ENCODE data around the gene TAS1R3.
A peak's percentile ranks its signal among the peaks of the same experiment; 100 is the strongest.

TAS1R3 gene

DNA sequence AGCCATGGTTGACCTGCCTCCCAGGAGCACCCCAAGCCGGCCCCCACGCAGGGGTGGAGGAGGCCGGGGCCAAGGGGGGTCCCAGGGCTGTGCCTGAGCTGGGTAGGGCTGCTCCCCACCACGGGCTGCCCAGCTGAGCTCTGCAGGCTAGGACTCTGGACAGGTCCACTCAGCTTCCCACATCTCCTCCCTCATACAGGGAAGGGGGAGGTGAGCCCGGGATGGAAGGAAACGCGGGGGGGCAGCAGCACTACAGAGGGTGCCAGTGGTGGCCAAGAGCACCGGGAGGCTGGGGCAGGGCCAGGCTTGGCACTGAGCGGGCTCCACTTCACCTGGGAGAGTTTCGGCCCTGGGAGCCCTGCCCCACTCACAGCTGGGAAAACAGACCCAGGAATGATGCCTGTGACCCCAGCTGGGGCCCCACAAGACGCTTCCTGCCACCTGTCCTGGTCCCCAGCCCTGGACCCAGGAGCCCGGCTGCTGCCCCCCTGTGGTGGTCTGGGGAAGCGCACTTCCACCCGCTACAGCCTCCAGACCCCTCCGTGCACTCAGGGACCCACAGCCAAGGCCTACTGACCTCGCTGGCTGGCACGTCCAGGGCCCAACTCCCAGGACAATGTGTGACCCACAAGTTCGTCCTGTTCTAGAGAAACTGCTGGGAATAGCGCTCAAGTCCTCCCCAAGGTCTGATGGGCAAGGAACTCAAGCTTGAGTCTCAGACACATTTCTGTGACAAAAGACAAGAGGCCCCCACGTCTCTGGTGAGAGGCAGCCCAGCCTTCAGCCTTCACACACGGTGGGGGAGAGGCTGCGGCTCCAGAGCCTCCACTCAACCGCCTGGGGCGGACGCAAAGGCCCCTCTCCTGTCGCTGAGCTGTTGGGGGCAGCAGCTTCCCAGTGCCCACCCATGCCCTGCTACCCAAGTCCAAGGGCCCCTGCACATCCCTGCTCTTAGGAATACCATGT lies 40.9 kb downstream of the TAS1R3 start:
- DNase-seq, result peak; percentile 77

GRCh38 chr1:1373051-1373814 lies 42.2 kb downstream of the TAS1R3 start:
- no peak for DNase-seq

GRCh38 chr1:1373815-1374588 lies 42.9 kb downstream of the TAS1R3 start:
- no peak for DNase-seq

- DNase-seq, result no peak
These were observed 43.5 kb downstream of the TAS1R3 start for GRCh38 chr1:1374589-1374928.

DNA sequence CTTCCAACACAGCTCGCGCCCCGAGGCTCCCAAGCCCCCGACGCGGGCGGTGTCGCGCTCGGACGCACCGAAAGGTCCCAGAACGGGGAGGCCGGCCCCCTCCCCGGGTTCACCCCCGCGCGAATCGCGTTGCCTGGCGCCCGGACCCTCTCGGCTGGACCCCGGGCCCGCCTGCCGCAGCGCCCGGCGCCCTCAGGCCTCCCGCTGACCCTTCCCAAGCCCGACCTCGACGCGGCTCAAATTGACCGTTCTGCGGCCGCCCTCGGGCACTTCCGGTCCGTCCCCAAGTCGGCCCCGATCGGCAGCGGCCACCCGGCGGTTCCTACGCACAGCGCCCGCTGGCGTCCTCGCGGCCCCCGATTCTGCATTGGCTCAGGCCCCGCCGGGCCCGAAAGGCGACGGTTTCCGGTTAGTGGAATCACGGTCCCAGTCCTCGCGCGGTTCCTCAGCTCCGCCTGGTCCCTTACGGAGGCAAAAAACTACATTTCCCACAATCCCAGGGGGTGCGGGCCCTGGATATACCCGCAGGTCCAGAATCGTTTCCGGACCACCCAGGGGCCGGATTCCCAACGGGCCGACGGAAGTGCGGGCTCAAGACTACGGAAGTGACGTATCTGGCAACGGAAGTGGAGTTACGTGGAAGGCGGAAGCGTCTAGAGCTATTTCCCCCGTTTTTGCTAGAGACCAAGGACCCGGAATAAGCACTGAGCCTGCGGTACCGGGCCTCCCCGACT lies 44.0 kb downstream of the TAS1R3 start, which contains the start of gene AURKAIP1:
AURKAIP1 (minus strand) TSS at position 279 of the 734 bp plus-strand sequence. CDS start 451 bp downstream, outside the sequence.
- DNase-seq, result peak; percentile 90

DNA sequence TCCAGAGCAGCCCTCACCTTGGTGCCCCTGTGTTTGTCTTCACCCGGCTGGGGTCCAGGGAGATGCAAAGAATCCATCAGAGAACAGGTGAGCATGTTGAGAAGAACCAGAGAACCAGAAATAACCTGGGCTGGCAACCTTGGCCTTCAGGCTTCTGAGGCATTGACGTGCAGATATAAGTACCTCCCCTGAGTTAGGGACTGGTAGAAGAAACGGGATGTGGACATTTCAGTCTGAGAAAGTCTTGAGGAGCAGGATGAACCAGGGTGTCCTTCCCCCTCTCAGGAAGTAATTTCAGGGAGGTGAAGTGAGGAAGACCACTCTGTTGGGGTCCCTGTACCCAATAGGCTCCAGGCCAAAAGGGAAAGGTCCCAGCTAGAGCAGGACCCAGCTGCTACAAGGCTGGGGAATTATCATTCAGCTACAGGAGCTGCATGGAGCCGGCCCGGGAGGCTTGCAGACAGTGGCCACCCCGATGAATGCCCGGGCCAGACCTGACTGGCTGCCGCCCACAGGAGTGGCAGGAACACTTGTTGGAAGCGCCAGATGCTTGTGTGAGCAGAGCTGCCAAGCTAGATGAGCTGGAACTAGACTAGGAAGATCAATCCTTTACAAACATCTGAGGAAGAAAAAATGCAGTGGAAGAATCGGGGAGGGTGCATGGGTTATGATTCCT lies 45.6 kb downstream of the TAS1R3 start:
- DNase-seq, result no peak

GRCh38 chr1:1377540-1378205 lies 46.6 kb downstream of the TAS1R3 start:
- DNase-seq, result no peak

GRCh38 chr1:1380860-1381259 lies 49.8 kb downstream of the TAS1R3 start:
- DNase-seq, result no peak

DNA sequence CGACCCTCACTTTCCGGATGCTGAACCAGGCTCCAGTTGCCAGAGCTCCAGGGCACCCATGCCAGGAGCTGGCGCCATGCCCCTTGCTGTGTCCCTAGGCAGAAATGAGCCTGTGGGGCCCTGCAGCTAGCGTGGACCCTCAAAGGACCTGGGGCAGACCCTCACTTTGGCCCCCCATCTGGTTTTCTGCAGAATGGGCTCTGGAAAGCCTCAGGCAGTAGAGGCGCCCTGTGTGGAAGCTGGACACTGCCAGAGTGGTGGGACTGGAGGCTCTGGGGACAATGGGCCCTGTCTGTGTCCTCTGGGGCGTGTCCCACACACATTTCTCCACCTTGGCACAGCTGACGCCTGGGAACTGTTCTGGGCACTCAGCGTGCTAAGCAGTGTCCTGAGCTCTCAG lies 50.2 kb downstream of the TAS1R3 start:
- no peak for DNase-seq
